HG03469 (cell line): Measurements from ENCODE around the gene TNPO3.
A peak's percentile ranks its signal among the peaks of the same experiment; 100 is the strongest.

Source experiments
- ATAC-seq: cut with Tn5 transposase; IDR thresholded peaks from one replicate; pipeline ENCODE4 v1.9.1; 2021; ENCODE audit warnings: mild to moderate bottlenecking, moderate library complexity, moderate number of reproducible peaks; ENCODE audit not compliant: unreplicated experiment

The TNPO3 gene

DNA sequence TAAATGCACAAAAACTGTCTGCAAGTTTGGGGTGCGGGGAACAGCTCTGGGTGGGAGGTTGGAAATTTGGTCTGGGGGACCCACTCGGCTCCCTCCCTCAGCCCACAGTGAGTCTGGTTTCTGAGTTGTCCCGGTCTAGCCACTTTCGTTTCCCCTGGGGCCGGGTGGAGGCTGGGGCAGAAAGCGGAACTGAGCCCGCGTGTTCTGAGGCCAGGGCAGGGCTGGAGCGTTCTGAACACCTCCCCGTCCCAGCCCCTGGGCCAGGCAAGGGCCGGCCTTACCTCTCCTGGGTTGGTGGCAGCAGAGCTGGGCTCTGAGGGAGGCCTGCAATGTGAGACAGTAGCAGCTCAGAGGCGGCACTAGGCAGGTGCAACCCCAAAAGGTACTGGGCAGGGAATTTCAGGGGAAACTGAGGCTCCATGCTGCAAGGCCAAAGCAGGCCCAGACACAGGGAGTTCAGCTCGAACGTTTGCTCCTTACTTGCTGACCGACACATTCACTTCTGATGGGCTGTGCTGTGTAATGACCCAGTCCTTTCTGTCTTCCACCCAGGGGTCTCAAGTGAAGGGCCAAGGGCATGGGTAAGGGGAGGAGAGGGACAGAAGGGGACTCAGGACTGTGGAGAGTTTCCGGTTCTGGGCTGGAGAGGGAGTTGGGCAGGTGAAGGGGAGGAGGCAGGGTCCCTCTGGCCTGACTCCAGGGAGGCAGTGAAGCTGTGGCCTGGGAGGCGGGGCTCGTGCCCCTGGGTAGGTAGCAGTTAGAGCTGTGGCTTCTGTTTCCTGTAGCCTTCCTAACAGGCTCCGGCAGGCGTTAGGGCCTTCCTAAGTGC lies 114.2 kb downstream of the TNPO3 start:
- ATAC-seq, result peak; percentile 36

DNA sequence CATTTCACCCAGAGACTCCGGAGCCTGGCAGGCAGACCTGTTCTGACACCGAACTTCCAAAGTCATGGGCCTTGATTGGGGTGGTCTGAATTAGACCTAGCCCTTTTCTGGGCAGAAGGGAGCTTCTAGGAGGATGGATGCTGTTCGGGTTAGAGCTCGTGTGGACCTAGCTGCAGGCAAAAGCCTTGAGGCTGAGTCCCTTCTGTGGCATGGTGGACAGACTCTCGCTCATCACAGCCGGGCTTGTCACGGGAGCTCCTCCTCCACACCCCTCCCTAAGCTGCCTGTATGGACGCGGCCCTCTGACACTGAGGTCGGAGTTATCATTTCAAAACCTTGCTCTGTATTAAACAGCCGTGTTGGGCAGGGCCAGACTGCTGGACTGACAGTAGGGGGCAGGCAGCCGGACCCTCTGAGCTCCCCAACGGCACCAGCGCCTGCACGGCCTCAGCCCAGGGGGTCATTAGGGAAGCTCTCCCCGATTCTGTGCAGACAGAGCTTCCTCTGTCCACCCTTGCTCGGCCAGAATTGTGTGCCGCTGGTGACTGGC lies 115.0 kb downstream of the TNPO3 start:
- no peak for ATAC-seq

GRCh38 chr7:128939075-128939860 lies 115.6 kb downstream of the TNPO3 start:
- ATAC-seq, result no peak

DNA sequence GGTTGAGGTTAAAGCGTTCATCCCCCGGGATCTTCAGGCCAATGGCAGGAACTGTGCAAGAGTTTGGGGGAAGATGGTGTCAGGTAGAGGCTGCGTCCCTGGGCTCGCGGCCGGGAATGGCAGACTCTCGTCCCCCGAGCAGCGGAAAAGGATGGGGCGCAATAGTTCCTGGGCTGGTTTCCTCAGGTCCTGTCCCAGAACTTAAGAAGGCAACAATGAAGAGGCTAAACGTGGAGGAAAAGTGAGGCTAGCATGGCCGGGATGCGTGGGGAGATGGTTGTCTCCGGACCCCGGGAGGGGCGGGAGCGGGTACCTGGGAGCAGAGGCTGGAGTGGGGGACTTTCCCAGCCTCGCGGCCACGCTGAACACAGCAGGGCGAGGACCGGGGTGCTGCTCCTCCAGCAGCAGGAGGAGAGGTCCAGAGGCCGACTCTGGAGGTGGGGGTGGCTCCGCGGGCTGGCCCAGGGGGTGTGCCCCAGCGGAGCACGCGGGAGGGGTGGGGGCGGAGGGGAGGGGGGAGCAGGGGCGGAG lies 116.3 kb downstream of the TNPO3 start:
- ATAC-seq, result no peak

DNA sequence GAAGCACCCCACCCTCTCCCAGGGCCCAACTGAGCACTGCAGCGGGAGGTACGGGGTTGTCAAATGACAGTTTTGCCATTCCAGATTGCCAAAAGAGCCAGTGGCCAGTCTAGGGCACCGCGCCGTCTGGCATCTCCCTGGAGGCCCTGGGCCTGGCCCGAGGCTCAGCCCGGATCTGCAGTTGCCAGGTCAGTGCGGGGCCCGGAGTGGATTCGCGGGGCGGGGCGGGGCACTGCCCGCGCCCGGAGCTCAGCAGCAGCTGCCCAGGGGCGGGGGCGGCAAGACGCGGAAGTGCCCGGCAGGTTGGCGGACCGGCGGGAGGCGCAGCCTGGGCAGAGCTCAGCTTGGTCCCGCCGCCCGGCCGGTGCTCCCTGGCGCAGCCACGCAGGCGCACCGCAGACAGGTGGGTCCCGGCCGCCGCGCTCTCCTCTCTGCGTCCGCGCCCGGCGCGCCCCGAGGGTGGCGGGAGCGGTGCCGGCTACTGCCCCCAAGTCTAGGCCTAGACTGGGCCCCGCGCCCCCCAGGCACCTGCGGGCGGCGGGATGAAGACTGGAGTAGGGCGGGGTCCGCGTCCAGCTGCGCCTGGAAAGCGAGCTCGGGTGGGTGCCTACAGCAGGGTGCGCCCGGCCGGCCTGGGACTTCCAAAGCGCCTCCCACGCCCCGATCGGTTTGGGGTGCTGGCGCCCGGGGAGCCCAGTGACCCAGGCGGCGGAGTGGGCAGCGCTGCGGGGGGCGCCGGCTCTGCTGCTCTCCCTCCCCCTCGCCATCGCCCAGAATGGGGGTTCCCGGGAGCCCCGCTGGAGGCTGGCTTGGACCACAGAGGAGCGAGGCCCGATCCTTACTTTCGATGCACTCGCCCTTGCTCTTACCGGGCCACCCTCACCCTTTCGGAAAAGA lies 117.0 kb downstream of the TNPO3 start, which contains the start of gene IRF5:
IRF5 (plus strand) TSS at position 281 of the 897 bp plus-strand sequence. CDS start 4,155 bp downstream, outside the sequence.
- no peak for ATAC-seq

GRCh38 chr7:128937271-128937646 lies 117.7 kb downstream of the TNPO3 start:
- ATAC-seq, result no peak

DNA sequence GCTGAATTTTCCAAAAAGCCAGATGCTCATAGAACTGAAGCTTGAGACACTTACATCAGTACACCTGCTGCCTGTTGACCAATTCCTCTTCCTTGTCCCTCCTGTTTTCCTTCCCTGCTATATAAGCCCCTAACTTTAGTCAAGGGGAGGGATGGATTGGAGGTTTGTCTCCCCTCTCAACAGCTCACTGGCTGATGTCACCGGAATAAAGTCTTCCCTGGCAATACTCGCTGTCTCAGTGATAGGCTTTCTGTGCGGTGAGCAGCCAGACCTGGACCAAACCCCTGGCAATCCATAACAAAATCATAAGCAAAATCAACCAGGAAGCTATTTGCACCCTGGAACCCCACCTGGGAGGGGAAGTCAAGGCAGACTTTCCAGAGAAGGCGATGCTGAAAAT lies 118.1 kb downstream of the TNPO3 start:
- no peak for ATAC-seq

DNA sequence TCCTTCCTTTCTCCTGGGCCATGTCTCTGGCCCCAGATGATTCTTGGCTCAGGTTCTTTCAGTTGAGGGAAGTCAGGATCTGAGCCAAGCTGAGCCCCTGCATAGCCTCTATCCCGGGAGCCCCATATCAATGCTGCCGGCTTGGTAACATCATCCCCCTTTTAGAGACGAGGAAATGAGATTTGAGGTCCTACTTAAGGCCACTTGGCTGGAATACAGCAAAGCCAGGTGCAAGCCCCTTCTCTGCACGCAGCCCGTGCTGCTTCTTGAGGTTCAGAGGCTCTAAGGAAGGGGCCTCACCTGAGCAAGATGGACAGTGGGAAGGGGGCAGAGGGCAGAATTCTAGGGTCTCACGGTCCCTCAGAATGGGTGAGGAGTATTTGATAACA lies 119.6 kb downstream of the TNPO3 start:
- ATAC-seq, result no peak

DNA sequence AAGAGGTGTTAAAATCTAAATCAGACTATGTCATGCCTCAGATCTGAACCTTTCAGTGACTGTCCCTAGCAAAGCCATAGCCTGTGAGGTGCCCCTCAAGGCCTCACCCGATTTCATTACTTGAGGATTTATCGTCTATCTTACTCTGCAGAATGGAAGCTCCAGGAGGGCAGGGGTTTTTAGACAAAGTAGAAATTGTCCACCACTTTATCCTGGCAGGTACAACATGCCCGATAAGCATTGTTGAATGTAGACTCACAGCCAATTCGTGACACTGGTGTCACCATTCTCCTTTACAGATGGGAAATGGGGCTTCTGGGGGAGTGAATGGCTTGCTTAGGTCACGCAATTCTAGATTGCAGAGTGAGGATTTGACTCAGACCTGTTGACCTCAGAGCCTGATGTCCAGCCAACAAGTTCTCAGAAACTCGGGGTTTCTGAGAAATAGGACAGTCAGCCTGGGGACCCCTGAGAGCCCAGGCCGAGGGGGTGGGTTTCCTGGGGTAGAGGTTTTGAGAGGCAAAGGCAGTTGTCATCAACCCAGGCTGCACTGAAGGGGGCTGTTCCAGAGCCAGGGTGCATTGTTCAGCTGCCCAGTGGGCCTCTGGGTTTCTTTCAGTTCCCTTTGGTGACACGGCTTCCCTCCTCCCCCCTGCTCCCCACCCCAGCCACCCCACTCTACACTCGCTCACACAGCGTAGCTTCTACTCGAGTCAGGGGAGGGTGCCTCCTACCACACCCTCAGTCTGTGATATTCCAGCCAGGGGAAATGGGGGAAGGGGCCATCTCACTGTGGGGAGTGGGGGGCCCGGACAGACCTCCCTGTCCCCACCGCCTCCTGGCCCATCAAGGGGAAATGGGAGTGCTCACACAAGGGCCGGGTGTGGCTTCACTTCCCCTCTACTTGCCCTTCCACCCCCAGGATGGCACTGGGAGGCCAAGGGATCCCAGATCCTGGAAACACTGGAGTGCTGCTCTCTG lies 120.3 kb downstream of the TNPO3 start:
- ATAC-seq, result no peak

- ATAC-seq, result peak; percentile 29
Observed at GRCh38 chr7:128933180-128933891, 121.6 kb downstream of the TNPO3 start.

DNA sequence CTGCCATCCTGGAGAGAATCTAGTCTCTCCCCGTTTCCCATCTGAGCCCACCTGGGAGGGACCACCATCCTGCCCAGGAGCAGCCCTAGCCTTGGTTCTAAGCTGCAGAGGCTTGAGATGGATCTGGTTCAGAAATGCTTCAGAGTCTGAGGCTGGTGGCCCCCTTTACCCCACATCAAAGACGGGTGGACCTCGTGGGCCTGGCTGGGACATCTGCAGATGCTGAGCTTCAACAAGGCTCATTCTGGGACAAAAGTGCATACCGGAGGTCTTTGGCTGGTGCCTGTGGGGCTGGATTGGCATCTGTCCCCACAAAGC lies 122.1 kb downstream of the TNPO3 start:
- no peak for ATAC-seq

DNA sequence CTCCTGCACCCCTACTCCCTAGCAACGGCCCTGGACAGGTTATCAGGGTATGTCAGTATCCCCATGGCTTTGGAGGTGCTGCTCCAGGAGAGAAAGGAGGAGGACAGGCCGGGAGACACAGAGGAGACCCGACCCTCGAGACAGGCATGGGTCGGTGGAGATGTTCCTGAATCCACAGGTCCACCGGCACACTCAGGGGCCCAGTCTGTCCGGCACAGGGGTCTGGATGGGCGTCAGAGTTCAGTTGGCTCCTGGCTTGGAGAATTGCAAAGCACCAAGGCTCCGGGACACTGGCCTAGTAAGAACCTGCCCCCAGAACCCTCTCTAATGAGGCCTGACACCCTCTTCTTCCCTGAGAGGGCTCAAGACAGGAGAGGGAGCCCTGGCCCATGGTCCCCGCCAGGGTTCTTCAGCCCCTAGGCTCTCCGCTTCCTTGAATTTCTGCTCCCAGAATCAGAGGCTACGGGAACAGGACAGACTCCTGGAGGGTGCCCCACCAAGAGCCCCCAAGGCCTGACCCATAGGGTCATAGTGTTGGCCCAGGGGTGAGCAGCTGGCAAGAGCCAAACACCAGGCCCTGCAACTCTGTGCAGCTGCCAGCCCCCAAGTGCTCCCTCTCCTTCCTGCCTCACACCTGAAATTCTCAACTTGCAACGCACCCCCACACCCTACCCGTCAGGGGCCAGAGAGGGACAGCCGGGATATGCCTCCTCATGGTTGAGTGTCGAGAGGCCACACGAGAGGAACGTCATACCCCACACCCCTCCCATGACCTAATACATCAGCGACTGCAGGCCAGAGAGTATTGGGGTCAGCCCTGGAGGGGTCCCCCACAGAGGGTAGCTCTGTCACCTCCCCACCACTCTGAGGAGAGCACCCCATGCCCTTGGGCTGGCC lies 122.7 kb downstream of the TNPO3 start:
- no peak for ATAC-seq

DNA sequence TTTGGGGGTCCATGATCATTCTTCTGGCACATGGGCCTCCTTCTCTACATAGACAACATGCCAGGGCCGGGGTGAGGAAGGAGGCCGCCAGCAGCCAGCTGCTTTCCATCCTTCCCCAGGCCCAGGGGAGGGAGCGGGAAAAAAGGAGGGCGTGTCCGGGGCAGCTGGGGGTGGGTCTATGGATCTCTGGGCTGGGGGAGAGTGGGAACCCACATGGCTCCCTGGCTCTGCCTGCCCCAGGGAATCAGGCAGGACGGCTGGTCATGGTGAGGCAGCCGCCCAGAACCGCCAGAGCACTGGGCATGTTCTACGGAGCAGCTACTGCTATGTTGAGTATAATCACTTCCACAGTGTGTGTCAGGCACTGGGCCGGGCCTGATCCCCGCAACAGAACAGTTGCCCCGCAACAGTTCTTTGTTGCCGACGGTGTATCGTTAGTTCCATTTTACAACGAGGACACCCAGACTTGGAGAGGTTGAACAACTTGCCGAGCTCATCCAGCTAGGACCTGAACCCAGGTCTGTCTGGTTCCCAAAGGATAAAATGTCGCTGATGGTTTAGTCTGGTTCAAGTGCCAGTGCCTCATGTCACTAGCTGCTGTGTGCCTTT lies 123.6 kb downstream of the TNPO3 start:
- ATAC-seq, result no peak

- no peak for ATAC-seq
Observed at GRCh38 chr7:128928882-128929788, 125.8 kb downstream of the TNPO3 start.

- ATAC-seq, result no peak
Observed at GRCh38 chr7:128928159-128928813, 126.6 kb downstream of the TNPO3 start.
